MM.1S (cell line): Measurements from ENCODE around the gene BTBD1.

ENCODE experiments used
- EZH2phosphoT487 ChIP-seq: fragments of 300-600 bp; sonication (generic); IDR thresholded peaks from 2 replicates; pipeline ENCODE4 v1.6.1; 2018; ENCODE audit warnings: antibody characterized with exemption, low read length
- TF ChIP-seq, protein P1 (sequence below): fragments of 300-600 bp; sonication (generic); IDR thresholded peaks from 2 replicates; pipeline ENCODE4 v1.5.1; 2016; ENCODE audit warnings: antibody characterized with exemption, low read length, mixed read lengths

DNA sequence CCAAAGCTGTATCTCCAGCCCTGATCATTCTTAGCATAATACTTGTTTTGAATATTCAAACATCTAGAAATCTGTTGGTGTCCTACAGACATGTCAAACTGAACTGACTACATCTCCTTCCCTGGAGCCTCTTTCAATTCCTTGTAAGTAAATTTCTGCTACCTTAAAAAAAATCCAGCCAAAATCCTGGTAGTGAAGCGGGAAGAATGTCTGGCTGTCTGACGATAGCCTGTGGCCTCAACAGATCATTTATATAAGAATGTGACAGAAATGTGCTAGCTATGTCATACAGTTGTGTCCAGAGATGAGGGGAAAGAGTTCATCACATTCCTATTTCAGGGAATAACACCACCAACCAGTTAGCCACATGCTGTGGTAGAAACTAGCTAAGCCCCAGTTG, 21.8 kb upstream of the BTBD1 start:
- TF ChIP-seq EZH2phosphoT487: no peak
- TF ChIP-seq, protein P1, sequence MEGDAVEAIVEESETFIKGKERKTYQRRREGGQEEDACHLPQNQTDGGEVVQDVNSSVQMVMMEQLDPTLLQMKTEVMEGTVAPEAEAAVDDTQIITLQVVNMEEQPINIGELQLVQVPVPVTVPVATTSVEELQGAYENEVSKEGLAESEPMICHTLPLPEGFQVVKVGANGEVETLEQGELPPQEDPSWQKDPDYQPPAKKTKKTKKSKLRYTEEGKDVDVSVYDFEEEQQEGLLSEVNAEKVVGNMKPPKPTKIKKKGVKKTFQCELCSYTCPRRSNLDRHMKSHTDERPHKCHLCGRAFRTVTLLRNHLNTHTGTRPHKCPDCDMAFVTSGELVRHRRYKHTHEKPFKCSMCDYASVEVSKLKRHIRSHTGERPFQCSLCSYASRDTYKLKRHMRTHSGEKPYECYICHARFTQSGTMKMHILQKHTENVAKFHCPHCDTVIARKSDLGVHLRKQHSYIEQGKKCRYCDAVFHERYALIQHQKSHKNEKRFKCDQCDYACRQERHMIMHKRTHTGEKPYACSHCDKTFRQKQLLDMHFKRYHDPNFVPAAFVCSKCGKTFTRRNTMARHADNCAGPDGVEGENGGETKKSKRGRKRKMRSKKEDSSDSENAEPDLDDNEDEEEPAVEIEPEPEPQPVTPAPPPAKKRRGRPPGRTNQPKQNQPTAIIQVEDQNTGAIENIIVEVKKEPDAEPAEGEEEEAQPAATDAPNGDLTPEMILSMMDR: no peak
